Left ventricle myocardium superior (tissue), 1 donor: ENCODE measurements around the gene UMAD1. TPM values are rescaled to one million over a fixed set of nuclear protein-coding genes. Genes with fewer than 3 reads are reported as not detected.

Experiments
- ATAC-seq: fragments of 200-7000 bp; cut with Tn5 transposase; one replicate; pipeline ENCODE4 v1.9.1; 2020; ENCODE audit warnings: mild to moderate bottlenecking, moderate library complexity
- DNase-seq: peaks from one replicate; pipeline ENCODE4 v3.0.0-alpha.2; 2020
- intact Hi-C: fragments of 100-400 bp; cut with micrococcal nuclease; formaldehyde crosslinking; loops from one replicate; pipeline ENCODE4 v1.11.0; 2022
- total RNA-seq: library from RNA; stranded (reverse); fragmentation: NEBNext Ultra II Directional; extraction: Animal tissue kit (Norgen Biotek cat#: 25700); gene quantifications from one replicate; pipeline ENCODE4 v1.2.1, GENCODE V29; 2021
- donor health status: DM: no; HTN: yes; CAD: no; lungs with severe emphysema.

UMAD1 gene
- total RNA-seq, 1 donor from 2014 or later = 14.4 TPM

DNA sequence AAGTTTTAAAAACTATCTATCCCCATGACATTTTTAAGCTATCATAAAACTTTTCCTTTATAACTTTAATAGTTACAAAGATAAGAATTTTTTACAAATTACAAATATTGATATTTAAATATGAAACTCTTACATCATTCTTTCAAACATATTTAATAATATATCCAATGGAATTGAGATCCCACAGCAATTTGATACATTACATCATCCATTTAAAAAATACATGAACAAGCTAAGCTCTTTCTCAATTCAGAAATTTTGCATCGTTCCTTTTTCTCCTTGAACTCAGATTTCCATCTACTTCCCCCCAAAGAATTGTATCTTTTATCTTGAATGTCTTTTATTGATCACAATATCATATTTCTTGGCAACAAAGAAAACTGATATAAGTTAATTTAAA is 209.6 kb downstream of the UMAD1 start:
- no peak for DNase-seq
- no peak for ATAC-seq
- intact Hi-C loops = no loop called here

DNA sequence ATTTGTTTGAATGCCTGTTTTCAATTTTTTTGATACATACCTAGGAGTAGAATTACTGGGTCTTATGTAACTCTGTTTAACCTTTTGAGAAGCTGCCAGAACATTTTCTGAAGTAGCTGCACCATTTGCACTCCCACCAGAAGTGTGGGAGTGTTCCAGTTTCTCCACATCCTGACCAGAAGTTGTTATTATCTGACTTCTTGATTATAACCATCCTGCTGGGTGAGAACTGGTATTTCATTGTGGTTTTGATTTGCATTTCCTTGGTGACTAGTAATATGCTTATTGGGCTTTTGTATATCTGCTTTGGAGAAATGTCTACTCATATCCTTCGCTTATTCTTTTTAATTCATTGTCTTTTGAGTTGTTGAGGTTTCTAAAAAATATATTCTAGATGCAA is 210.8 kb downstream of the UMAD1 start:
- DNase-seq (no peak), ATAC-seq (no peak)
- intact Hi-C loops = no loop called here

DNA sequence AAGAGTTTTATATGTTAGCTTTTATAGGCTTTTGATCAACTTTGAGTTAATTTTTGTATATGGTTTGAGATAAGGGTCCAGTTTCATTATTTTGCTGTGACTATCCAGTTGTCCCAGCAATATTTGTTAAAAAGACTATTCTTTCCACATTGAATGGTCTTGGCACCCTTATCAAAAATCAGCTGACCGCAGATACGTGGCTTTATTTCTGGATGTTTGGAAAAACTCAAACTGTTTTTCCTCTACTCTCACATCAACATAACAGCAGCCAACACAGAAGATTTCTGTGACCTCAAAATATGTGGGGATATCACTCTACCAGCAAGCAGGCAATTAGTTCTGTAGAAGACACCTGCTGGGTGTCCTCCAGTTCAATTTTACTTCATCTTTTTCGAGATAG is 211.4 kb downstream of the UMAD1 start:
- intact Hi-C loops = no loop called here

DNA sequence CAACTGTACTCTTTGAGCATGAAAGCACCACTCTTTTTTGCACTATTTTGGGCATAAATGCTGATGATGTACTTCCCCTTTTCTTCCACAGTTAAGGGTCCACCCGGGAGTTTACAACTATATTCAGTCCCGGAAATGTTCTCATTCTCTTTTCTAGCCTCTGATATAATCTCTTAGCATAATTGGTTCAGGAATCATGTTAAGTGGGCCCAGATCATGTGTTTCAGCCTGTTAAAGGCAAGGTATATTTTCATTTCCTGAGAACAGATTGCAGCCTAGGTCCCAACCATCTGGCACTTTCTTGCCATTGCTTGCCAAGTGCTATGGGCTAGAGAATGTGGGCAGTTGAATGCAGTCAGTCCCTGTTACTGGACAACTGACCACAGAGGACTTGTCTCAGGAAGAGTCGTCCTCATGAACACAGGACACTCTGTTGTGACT is 216.6 kb downstream of the UMAD1 start:
- ATAC-seq (peak; percentile 30), DNase-seq (no peak)
- intact Hi-C loops = no loop called here

More for the DNA sequence above, 211.4 kb downstream of the UMAD1 start:
- ATAC-seq (no peak), DNase-seq (no peak)

DNA sequence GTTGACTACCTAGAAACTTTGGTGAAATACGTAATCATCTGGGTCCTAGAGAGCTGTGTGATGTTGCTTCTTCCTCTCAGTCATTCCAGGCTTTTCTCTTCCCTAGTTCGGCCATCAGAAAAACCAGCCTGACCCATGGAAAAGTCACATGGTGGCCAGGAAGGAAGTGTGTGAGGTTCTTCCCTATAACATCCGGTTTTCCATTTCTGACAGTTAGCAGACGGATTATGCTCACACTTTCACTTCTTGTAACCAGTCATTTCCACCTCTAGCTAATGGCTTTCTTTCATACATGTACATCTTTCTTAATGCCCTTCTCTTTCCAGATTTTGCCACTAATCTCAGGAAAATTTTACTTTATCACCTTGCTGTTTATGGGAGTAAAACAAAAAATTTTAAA is 218.0 kb downstream of the UMAD1 start:
- ATAC-seq = peak; percentile 24
- intact Hi-C loops = no loop called here
- DNase-seq = no peak

DNA sequence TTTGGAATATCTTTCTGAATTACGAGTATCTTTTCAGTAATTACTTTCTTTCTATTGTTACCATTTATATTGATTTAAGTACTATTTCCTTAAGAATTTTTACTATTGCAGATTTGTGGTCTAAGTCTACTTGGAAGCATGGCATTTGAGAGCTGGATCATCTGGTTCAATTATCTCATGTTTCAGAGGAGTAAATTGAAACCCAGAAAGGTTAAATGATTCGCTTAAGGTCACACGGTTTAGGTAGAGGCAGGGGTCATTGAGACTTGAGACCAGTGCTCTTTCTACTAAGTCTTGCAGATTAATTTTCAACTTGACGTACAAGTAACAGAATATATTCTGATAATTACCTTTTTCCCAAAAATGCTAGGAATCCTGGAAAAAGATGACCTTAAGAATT is 218.9 kb downstream of the UMAD1 start:
- intact Hi-C loops = no loop called here
- DNase-seq (no peak), ATAC-seq (no peak)

DNA sequence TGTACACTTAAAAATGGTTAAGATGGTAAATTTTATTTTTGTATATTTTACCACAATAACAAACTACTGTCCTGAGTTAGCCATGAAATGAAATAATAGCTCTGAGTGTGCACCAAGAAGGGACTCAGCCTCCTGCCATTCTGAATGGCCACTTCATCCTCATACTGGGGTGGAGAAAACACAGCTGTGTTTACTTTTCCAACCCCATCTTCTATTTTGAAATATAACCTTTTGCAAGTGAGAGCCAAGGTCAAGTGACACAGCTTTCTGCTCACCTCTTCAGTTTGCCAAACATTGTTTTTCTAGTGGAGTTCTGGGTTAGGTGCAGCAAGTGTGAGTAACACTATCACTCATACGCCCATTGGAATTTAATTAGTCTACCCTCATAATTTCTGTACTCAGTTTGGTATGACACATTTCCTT is 220.7 kb downstream of the UMAD1 start:
- intact Hi-C loops = no loop called here
- DNase-seq = no peak
- peak; percentile 20 for ATAC-seq

DNA sequence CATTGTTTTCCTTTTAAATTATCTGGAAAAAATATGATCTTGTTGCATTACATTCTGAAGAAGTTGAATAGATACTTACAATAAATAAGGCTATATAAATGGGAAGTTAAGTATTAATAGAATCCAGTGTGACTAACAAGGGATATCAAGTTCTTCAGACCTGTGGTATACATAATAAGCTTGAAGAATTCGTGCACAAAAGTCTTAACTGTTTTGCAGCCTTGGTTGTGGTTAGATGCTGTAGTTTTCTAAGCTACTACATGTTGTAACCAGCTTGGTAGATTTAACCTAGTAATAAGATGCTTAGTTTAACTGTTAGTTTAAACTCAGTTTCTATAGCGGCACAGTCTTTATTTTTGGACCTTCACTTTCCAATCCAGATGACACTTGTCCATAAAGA is 221.8 kb downstream of the UMAD1 start:
- intact Hi-C loops = no loop called here
- no peak for ATAC-seq
- DNase-seq = no peak

DNA sequence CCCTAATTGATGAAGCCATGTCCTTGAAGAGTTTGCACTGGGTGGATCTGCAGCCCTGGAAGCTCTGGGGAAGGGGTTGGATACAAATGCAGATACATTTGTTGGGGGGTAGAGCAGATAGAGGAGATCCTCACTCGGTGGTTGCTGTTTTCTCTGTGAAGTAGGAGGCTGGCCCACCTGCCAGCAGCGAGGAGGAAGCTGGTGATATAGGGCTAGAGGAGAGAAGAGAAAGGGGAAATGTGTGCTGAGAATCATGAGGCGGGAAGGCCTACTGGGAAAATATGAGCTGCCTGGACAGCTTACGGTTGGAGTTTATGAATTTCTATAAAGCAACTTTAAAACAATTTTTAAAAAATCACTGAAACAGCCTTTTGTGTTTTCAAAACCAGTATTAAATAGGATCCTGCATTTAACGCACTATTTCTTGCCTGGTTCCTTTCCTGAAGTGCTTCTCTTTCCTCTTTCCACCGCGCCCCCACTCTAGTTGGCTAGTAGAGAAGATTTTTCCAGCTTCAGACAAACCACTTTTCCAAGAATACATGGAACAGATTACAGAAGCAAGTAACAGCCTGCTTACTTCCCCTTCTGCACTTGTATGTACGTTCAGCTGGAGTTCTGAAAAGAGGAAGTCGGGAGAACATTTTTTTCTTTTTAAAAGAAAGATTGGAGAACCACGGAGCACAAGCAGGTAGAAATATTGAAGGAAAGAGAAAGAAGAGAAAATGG is 227.5 kb downstream of the UMAD1 start:
- peak; percentile 72 for ATAC-seq
- intact Hi-C loops = no loop called here

DNA sequence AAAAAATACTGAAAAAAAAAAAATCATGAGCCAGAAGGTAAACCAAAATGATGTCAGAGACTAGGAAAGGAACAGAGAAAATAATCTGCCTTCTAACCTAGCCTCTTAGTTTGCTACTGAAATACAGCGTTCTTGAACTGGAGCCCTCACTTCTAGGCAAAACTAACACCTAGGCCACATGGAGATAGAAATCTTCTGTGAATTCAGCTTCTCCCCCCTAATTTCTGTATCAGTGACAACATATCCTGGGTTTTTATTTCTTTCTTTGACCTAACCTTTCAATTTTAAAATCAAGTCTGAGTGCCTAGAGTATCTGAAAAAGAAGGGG is 228.0 kb downstream of the UMAD1 start:
- intact Hi-C loops = no loop called here
- DNase-seq = no peak
- ATAC-seq = peak; percentile 17

More for the DNA sequence above, 227.5 kb downstream of the UMAD1 start:
- DNase-seq = no peak

DNA sequence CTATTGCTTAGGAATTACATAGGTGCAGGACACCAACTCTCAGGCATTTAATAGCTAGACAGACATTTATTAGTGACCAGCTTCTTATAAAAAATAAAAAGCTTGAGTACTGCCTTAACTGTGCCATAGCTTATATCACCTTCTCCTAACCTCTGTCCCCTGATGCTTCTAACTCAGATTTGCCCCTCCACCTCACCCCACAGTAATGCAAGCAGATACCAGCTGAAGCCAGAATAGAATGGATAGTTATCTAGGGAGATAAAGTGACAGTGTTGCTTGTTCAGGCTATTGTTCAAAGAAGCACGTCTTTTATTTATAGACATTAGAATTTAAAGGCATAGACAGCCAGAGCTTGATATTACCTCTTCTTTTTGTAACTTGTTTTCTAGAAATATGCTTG is 228.5 kb downstream of the UMAD1 start:
- DNase-seq (no peak), ATAC-seq (peak; percentile 76)
- intact Hi-C loops = no loop called here

DNA sequence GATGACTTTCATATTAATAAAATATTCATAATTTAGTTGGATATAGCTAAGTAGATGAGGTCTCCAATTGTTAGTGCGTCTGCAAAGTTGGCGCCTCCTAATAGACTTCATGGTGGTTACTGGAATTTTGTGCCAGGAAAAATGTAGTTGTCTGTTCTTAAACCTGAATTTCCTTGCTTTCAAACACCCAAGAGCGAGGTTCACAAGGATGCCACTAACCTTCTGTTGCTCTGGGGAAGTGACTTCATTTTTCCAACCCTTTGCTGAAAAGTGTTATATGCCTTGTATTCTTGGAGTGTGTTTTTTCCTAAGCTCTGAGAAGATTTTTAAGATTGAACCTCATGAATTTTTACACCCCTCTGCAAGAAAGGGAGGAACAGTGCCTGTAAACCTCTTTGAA is 229.1 kb downstream of the UMAD1 start:
- no peak for DNase-seq
- no peak for ATAC-seq
- intact Hi-C loops = no loop called here

DNA sequence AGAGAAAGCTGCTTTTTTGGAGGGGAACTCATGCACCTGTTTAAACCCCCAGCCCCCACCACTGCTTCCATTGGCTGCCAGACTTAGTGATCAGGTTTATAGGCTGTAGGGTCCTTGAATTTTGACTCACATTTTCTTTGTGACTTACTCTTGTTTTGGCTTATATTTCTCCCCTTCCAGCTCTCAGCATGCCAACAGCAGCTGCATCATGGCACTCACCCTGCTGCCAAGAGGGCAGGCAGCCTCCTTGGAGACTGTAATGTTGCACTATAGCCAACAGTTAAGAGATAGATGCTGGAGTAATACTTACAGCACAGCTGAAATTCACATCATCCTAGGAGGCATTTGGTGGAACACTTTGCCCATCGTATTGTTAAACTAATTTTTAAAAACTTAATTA is 230.0 kb downstream of the UMAD1 start:
- ATAC-seq = peak; percentile 47
- DNase-seq = no peak
- intact Hi-C loops = no loop called here

DNA sequence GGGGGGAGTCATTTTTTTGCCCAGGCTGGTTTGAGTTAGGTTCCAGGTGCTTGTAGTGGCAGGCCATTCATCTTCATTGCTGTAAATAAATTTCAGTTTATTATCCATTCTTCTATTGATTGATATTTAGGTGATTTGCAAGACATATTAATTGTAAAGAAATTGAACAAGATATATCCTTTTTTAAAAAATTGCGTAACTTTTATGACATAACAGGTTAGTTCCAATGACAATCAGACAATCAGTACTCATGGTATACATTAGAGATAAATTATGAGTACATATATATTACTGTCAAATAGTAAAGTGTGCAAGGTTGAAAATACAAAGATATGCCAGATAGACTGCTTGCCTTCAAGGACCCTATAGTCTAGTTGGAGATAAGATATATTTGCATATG is 235.9 kb downstream of the UMAD1 start:
- no peak for ATAC-seq
- intact Hi-C loops = no loop called here
- no peak for DNase-seq

DNA sequence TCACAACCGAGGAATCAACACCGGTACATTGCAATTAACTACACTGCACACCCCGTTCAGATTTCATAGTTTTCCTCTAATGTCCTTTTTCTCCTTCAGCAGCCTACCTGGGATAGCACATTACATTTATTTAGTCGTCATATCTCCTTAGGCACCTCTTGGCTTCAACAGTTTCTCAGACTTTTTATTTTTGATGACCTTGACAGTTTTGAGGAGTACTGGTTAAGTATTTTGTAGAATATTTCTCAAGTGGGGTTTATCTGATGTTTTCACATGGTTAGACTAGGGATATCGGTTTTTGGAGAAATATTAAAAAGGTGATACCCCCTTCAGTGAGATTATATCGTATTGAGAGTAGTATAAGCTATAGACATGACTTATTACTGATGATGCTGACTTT is 241.0 kb downstream of the UMAD1 start:
- DNase-seq (no peak), ATAC-seq (no peak)
- intact Hi-C loops = no loop called here

DNA sequence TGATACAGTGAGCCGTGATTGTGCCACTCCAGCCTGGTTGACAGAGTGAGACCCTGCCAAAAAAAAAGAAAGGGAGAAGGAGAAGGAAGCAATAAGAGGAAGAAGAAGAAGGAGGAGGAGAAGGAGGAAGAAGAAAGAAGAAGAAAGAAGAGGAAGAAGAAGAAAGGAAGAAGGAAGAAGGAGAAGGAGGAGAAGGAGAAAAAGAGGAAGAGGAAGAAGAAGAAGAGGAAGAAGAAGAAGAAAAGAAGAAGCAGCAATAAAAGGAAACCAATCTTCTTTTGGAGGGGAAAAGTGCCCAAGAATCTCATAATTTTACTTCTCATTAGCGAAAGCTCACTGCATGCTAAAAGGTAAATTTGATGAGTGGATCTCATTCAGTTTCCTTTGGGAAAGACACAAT is 242.3 kb downstream of the UMAD1 start:
- intact Hi-C loops = no loop called here
- no peak for DNase-seq
- no peak for ATAC-seq

DNA sequence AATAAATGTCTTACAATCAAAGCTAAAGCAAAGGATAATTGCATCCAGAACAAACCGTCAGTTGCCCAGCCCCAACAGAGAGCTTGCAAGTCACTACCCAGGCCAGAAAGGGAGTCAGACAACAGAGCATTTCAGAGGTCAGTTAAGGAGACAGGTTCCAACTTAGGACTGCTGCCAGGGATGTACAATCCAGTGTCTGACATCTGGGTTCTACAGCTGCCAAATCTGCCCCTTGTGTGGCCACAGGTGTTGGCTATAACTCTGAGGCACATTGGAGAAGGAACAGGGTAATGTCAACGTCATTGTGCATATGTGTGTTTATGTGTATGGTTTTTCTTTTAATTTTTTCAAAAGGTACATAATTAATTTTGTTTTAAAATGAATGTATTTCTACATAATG is 242.8 kb downstream of the UMAD1 start:
- intact Hi-C loops = no loop called here
- peak; percentile 51 for ATAC-seq
- DNase-seq = no peak

DNA sequence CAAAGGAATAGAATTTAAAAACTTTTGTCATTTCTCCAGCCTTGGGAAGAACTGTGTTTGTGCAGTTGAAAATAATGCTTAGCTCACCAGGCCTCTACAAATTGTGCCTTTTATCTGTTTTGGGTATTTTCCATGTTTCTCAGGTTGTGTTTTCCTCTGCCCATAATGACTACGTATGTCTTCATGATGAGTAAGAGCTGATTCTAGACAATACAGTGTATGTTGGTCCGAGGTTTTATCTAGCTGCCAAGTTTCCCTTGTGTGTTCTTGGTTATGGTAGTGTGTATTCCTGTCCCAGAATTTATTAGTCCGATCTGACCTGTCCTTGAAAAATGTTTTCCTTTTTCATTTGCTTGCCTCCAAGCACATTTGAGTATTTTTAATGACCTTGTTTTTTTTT is 244.3 kb downstream of the UMAD1 start:
- no peak for ATAC-seq
- intact Hi-C loops = no loop called here
- no peak for DNase-seq

DNA sequence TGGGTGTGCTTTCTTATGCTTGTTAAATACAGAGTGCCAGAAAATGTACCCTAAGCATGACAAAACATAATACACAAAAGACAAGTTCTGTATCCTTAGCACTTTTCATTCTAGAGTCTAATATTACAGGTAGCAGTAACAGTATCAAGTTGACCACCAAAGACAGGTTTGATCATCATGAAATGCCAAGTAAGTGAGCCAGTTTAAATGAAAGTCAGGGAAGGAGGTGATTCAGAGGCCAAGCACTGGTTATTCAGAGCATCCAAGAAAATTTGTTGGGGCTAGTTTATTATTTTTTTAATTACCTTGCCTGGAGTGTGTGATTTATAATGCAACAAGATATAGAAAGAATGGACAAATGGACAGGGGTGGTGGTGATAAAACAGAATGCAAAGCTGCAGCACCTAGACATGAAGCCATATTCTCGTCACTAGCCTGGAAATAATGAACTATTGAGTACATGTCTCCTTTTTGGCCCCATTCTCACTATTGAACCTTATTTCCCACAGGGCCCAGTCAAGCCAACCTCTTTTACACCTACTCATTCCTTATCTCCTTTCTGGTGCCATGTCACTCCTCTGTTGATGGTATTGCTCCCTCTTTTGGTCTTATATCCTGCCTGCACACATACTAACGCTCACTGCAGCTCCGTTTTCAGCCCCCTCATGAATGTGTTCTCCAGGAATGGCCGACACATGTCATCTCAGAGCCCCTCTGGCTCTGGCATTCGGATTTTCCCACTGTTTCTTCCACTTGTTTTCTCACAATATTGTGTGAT is 249.4 kb downstream of the UMAD1 start:
- intact Hi-C loops = no loop called here
- DNase-seq (no peak), ATAC-seq (no peak)

DNA sequence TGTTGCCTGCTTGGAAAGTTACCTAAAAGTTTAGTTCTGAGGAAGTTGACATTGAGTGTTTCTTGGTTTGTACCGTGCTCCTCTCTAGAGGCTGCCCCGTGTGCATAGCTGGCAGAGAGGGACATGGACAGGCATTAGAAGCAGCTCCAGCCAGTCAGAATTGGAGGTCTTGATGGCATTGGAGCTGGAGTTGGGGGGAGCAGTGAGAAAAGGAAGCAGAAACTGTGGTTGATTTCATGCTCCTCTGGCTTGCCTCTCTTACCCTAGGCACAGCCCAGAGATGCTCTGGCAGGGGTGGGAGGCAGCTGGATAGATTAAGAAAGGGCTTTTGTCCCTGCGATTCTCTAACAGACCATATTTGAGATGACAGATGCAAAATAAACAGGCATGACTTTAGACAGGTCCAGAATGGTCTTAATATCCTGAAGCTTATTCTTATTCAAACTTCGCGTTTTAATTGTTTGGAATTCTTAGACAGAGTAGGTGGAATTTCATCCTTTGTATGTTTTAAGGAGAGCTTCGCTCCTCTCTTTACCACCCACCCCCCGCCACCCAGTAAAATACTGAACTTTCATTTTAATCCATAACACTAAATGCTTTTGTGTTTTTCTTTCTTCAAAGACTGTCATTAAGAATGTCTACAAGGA is 254.6 kb downstream of the UMAD1 start:
- ATAC-seq (no peak), DNase-seq (no peak)
- intact Hi-C loops = no loop called here

DNA sequence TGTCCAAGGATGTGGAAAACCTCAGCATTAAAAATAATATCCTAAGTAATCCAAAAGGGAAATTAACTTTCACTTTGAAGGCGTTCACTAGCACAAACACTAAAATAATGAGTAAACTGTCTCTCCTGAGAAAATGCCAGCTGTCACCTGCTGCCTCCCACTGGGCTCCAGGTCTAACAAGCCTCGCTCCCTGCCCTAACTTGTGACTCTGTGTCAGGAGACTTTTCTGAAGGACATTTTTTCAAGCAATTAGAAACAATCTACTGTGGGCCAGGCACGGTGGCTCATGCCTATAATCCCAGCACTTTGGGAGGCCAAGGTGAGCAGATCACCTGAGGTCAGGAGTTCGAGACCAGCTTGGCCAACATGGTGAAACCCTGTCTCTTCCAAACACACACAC is 255.2 kb downstream of the UMAD1 start:
- intact Hi-C loops = no loop called here
- ATAC-seq (no peak), DNase-seq (no peak)
